GM18517 (cell line): ENCODE data around the gene RNU7-1.
"Not testable (repeated sequence)": the region's sequence is repeated elsewhere in the genome, so short reads cannot be mapped to it uniquely, and the experiment has no call there.

Experiments
- ATAC-seq: cut with Tn5 transposase; IDR thresholded peaks from one replicate; pipeline ENCODE4 v1.9.1; 2021; ENCODE audit warnings: mild to moderate bottlenecking, moderate library complexity; ENCODE audit not compliant: unreplicated experiment

The RNU7-1 gene

DNA sequence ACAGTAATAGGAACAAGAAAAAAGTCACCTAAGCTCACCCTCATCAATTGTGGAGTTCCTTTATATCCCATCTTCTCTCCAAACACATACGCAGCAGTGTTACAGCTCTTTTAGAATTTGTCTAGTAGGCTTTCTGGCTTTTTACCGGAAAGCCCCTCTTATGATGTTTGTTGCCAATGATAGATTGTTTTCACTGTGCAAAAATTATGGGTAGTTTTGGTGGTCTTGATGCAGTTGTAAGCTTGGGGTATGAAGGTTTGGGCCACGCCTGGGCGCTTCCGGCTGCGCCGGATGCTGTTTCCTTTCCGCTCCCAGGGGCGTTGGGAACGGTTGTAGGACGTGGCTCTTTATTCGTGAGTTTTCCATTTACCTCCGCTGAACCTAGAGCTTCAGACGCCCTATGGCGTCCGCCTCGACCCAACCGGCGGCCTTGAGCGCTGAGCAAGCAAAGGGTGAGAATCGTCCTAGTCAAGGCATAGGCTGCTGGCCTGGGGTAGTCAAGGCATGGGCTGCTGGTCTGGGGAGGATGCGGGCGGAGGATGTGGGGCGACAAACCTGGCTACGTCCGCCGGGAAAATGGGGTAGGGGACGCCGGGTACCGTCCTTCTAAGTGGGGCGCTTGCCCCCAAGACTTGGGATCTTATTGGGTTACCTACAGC is at the start of gene RNU7-1, which contains the start of gene C12orf57:
TSS of gene RNU7-1 (plus strand) at position 95 of the 659 bp plus-strand sequence.
TSS of gene C12orf57 (plus strand) at position 301 of the 659 bp plus-strand sequence. CDS start at position 401, 100 bp downstream.
- ATAC-seq: peak; percentile 50

DNA sequence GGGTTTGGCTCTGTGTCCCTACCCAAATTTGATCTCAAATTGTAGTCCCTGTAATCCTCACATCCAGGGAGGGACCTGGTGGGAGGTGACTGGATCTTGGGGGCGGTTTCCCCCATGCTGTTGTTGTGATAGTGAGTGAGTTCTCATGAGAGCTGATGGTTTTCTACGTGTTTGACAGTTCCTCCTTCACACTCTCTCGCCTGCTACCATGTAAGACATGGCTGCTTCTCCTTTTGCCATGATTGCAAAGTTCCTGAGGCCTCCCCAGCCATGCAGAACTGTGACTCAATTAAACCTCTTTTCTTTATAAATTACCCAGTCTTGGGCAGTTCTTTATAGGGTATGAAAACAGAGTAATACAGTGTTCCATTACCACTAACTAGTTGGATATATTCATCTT is 49.3 kb upstream of the RNU7-1 start:
- ATAC-seq: no peak

DNA sequence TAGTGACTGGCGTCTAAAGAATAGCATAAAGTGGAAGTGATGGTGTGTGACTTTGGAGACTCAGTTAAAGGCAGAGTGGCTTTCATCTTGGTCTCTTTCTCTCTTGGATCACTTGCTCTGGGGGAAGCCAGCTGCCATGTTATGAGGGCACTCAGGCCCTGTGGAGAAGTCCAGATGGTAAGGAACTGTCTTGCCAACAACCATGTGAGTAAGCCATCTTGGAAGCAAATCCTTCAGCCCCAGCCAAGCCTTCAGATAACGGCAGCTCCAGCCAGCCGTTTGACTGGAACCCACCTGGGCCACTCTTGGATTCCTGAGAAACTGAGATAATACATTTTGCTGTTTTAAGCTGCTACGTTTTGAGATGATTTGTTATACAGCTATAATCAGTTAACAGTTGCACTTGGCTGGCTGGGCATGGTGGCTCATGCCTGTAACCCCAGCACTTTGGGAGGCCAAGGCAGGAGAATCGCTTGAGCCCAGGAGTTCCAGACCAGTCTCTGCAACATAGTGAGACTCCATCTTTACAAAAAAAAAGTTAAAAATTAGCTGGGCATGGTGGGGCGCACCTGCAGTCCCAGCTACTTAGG is 46.7 kb upstream of the RNU7-1 start:
- no peak for ATAC-seq

DNA sequence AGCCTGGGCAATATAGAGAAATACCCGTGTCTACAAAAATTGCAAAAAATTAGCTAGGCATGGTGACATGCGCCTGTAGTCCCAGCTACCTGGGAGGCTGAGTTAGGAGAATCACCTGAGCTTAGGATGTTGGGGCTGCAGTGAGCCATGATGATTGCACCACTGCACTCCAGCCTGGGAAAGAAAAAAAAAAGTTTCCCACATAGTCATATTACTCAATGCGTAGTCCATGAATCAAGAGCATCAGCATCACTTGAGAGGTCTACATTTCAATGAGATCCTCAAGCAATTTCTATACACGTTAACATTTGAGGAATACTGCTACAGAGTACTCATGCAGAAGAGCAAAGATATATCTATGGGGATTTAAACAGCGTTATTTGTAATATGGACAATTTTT is 44.2 kb upstream of the RNU7-1 start:
- no peak for ATAC-seq

DNA sequence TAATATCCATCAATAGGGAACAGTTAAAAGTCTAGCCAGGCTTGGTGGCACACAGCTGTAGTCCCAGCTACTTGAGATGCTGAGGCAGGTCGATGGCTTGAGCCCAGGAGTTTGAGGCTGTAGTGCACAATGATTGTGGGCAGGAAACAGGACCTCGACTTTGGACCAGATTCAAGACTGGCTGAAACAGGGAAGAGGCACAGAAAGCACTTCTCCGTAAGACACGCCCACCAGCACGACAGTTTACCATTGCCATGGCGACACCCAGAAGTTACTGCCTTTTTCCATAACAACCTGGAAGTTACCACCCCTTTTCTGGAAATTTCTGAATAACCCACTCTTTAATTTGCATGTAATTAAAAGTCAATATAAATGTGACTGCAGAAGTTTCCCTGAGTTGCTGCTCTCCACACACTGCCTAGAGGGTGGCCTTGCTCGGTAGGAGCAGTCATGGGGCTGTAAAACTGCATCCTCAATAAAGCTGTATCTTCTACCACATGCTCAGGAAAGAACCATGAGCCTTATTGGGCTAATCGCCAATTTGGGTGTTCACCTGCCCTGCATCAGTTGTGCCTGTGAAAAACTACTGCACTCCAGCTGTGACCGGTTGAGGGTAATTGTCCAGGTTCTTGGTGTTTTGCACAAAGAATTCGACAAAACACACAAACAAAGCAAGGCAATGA is 43.6 kb upstream of the RNU7-1 start:
- no peak for ATAC-seq

DNA sequence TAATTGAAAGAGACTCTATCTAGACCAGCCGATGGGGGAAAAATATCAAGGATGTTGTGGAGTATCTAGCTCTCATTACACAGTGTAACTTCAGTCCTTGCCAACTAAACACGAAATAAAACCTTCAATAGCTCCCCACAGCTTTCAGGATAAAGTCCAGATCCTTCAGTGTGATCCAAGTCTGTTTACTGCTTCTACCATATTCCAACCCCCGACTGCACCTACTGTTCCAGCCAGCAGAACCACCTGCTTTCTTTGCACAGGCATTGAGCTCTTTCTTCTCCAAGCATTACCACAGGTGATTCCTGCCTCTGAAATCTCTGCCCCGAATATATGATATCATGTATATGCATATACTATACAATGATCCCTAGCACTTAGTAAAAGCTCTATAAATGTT is 41.2 kb upstream of the RNU7-1 start:
- ATAC-seq: no peak

DNA sequence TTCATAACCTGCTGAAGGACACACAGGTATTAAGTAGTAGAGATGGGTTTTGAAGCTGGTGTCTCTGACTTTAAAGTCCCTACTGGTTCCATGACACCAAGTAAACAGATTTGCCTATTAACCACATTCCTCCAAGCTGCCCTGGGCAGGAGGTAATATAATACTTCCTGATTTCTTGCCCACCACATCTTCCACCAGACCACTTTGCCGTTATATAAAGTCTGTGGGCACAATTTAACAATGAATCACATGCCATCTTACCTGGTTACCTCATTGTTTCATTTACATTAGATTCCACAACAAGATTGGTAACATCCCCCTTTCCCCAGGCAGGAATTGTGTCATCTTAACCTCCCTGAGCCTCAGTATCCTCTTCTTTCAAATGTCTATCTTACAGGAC is 39.9 kb upstream of the RNU7-1 start:
- ATAC-seq: no peak

DNA sequence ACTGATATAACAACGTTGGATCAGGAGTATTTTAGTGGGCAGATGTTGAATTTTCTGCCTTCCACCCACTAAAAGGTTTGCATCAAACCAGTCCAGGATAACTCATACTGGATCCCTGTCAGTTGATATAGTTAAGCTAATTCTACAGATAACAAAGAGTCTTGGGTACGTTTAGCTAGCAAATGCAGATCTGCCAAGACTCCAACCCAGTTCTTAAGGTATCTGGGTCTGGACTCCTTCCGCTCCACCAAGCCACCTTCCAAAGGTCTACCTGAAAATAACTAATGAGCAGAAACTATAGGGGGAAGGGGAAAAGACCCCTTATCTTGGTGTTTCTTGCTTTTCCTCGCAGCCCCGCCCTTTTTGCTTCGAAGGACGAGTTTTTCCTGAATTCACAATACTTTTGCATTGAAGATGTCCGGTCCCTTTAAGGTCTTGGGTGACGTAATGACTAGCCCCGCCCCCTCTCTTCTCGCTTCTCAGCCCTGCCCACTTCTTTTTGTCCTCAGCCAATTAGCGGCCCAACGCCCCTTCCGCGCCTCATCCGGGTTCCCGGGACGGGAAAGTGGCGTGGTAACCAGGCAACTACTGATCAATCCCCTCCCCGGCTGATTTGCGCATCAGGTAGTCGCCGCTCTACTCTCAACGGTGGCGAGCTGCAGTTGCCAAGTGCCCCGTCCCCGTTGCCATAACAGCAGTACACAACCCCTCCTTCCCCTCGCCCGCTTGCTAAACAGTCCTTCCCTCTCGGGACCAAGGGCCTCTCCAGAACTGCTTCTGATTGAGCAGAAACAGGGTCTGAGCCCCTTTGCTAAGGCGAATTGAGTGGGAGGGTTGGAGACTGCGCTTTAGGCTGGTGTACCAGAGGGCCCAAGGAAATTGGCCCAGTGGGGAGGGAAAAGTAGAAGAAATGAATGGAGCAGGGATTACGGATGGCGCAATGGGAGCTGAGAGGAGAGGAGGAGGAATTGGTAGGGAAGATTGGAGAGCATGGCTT is 39.0 kb upstream of the RNU7-1 start, which contains the start of gene LRRC23:
TSS of gene LRRC23 (plus strand) at position 543 of the 997 bp plus-strand sequence. CDS start 812 bp downstream, outside the sequence.
- peak; percentile 89 for ATAC-seq

DNA sequence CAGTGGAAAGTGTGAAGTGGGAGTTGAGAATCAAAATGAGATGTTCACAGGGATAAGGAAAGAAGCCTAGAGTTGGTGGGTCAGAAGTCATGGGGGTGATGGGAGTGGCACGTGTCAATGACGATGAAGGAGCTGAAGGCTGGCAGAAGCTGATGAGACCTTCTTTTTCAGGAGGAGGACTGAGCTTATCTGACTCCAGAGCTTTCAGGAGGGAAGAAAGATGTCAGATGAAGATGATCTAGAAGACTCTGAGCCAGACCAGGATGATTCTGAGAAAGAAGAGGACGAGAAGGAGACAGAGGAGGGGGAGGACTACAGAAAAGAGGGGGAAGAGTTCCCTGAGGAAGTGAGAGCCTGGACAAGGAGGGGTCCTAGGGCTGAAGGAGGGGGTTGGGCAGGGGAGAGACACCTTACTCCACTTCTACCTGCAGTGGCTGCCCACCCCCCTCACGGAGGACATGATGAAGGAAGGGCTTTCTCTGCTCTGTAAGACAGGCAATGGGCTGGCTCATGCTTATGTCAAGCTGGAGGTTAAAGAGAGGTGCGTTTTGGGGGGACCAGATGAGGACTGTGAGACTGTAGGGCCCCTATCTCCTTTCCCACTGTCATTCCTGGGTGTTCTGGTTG is 38.1 kb upstream of the RNU7-1 start:
- ATAC-seq: no peak

DNA sequence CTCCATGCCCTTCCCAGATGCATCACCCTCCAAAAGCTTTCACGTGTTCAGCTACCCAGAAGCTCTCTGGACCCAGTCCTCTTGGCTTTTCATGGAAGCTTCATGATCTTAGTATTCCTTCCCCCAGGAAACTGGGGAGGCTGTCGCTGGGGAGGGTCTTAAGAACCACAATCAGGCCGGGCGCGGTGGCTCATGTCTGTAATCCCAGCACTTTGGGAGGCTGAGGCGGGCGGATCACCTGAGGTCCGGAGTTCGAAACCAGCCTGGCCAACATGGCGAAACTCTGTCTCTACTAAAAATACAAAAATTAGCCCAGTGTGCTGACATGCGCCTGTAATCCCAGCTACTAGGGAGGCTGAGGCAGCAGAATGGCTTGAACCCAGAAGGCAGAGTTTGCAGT is 35.5 kb upstream of the RNU7-1 start:
- not testable (repeated sequence) for ATAC-seq

DNA sequence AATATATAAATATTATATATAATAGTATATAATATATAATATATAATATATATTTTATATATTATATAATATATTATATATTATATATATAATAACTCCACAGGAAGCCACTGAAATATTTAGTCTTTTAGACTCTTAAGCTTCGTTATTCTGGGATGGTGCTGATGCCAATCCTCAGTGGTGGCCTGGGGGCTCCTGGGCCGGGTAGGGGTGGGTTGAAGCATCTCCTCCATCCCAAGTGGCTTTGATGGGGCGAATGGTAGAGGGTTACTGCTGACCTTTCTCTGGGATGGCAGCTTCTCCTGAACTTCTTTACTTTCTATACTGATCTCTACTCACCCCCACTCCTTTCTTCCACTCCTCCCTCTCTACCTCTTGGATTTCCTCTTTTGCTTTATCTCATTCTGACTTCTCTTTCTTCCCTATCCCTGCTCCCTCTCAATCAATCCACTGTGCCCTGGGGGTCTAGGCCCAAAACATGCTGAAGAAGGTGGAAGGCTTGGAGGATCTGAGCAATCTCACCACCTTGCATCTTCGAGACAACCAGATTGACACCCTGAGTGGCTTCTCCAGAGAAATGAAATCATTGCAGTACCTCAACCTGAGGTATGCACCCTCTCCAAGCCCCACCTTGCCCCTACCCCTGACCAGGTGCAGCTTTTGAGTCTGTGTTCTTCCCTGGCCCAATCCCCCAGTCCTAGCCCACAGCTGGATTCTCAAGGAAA is 34.0 kb upstream of the RNU7-1 start:
- no peak for ATAC-seq

DNA sequence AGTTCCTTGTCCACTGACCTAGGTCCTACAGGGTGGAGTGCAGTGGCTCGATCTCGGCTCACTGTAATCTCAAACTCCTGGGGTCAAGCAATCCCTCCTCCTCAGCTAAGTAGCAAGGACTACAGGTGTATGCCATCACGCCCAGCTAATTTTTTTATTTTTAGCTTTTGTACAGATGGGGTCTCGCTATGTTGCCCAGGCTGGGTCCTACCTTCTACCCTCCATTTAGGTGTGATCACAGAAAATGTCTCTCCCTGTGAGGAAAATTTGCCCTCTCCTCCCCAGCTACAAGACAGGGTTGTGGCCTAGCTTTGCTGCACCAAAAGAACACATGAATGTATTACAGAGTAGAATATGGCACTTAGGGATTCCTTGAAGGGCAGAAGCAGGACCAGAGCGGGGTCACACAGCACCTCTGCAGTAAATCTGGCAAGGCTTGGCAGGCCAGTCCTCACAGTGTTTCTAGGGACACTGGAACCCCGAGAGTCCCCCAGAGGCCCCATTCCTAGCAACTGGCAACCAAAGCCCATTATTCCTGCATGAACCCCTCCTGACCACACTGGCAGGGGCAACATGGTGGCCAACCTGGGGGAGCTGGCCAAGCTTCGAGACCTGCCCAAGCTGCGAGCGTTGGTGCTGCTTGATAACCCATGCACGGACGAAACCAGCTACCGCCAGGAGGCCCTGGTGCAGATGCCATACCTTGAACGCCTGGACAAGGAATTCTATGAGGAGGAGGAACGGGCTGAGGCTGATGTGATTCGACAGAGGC is 31.3 kb upstream of the RNU7-1 start:
- no peak for ATAC-seq

DNA sequence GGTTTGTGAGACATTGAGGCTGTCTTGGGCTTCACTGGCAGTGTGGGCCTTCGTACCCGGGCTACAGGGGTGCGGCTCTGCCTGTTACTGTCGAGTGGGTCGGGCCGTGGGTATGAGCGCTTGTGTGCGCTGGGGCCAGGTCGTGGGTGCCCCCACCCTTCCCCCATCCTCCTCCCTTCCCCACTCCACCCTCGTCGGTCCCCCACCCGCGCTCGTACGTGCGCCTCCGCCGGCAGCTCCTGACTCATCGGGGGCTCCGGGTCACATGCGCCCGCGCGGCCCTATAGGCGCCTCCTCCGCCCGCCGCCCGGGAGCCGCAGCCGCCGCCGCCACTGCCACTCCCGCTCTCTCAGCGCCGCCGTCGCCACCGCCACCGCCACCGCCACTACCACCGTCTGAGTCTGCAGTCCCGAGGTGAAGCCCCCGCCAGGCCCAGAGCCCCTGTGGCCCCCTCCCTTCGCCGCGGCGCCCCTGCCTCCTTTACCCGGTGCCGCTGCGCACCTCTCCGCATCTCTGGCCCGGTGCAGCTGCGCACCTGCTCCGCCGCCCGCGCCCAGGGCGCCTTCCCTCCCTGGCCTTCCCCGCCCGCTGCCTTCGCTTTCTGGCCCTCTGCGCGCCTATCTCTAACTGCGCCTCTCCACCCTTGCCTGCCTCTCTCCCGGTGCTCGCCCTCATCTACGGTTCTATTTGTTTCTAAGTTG is 29.2 kb upstream of the RNU7-1 start, which contains the start of gene ENO2:
TSS of gene ENO2 (plus strand) at position 335 of the 701 bp plus-strand sequence. CDS start 1,253 bp downstream, outside the sequence.
- ATAC-seq: peak; percentile 57

DNA sequence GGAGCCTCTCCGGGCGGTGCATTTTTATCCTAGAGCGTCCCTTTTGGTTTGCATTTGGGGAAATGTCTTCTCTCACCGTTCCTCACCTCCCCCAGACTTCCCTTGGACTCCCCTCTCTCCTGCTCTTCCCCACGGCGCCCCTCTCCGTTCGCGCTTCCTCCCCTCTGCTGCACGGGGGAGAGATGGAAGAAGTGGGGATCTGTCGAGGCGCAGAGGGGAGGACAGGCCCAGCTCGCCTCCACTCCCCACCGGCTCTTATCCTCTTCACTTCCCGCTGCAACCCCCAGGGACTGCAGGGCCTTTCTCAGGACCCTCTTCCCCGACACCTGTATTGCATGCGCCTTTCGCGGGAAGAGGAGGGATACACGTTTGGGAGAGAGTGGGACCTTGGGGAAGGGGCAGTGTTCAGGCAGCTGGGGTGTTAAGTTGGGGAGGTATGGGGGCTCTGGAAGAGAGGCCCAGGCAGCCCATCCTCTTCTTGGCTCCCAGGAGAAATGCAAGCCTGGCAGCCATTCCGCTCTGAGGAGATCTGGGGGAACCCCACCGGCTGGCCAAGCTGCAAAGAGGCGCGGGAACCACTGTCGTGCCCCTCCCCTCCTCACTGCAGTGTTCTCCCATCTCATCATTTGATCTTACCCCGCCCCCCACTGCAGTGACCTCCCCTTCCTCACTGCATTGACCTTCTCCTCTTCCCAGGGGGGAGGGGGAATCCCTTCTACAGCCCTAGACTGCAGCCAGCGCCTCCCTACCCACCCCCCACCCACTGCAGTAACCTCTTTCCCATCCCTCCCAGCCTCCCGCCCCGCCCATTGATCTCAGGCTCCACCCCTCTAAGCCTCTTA is 28.4 kb upstream of the RNU7-1 start:
- ATAC-seq: no peak

DNA sequence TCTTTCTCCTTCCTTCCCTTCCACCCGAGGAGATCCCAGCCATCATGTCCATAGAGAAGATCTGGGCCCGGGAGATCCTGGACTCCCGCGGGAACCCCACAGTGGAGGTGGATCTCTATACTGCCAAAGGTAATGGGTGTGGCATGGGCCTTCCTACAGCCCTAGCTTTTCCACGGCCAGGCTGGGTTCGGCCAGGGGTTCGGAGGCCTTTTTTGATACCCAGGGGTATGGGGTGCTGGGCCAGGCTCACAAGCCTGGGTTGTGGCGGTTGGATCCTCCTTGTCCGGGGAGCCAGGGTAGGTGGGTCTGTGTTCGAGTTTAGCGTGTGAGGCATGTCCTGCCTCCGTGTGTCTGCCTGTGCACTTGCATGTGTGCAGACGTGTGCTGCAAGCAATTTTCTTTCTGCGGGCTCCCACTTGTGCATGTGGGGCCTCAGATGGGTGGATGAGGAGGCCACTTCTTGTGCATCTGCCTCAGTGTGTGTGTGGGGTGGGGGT is 27.8 kb upstream of the RNU7-1 start:
- no peak for ATAC-seq

DNA sequence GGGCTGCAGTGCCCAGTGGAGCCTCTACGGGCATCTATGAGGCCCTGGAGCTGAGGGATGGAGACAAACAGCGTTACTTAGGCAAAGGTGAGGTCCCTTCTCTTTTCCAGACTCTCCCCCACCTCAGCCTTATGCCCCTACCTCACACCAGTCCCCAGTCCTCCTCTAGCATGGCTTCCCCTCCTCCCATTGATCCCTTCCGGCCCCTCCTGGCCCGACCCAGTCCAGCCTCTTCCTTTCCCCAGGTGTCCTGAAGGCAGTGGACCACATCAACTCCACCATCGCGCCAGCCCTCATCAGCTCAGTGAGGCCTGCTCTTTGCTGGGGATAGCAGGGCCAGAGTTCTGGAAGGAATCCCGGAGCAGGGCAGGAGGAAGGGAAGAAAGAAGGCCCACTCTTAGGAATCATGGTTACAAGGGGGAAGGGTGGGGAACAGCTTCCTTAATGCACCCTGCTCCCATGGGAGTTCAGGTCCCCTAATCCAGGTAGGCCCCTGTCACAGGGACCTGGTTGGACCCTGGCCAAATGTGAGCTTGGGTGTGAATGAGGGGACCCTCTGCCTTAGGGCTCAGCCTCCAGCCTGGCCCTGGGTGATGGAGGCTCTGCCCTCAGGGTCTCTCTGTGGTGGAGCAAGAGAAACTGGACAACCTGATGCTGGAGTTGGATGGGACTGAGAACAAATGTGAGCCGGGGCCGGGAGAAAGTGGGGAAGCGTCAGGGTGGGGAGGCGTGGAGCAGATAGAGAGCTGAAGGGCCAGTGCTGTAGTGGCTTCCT is 27.0 kb upstream of the RNU7-1 start:
- ATAC-seq: no peak
